GM21526 (cell line): ENCODE results near the gene ZMIZ2.
A peak's percentile ranks its signal among the peaks of the same experiment; 100 is the strongest.
"Not testable (repeated sequence)": the region's sequence is repeated elsewhere in the genome, so short reads cannot be mapped to it uniquely, and the experiment has no call there.

Experiments
- ATAC-seq: cut with Tn5 transposase; IDR thresholded peaks from one replicate; pipeline ENCODE4 v1.9.1; 2021; ENCODE audit warnings: moderate library complexity; ENCODE audit not compliant: unreplicated experiment, low FRiP score

ZMIZ2 gene

DNA sequence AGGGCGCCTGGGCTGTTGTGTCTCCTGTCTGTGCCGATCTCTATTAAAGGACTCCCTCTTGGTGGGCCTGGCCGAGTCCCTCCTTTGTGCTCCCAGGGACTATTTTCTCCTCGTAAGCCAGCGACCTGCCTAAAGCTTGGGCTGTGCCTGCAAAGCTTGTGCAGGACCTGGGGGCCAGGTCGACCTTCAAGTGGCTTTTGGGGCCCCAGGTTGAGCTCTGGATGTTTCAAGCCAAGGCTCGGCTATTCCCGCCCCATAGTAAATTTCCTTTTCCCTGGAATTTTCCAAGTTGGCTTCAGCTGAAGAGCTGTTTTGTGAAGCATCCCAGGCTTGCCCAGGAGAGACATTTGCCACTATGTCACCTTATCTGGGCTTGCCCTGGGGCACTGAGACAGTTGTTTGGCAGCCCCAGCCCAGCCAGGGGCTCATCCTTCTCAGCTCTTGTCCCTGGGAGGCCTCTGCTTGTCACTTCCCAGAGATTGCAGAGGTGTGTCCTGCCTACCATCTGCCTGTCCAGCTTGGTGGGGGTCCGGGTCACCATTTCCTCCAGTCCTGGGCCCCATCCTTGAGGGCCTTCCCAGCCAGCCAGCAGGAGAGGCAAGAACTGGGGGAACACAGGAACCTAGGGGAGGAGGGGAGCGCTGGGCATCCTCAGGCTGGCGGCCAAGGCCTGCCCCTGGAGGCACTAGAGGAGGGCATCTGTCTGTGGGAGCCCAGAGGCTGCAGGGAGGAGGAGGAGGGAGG is 20.2 kb downstream of the ZMIZ2 start:
- no peak for ATAC-seq

DNA sequence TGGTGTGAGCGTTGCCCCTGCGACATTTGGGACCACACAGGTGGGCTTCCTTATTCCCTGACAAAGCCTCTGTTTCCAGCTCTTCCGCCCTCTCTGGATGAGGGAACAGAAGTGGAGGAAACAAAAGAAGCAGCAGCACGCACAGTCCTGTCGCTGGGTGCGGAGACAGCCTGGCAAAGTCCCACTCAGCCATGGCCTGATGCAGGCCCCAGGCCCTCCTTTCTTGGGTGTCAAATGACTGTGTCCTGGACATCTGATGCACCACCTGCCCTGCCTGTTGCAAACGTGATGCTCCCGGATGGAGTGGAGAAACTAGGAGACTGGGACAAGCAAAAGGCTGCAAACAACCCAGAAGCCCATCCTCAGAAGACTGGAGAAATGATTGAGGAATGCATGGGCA is 20.7 kb downstream of the ZMIZ2 start:
- ATAC-seq = no peak

DNA sequence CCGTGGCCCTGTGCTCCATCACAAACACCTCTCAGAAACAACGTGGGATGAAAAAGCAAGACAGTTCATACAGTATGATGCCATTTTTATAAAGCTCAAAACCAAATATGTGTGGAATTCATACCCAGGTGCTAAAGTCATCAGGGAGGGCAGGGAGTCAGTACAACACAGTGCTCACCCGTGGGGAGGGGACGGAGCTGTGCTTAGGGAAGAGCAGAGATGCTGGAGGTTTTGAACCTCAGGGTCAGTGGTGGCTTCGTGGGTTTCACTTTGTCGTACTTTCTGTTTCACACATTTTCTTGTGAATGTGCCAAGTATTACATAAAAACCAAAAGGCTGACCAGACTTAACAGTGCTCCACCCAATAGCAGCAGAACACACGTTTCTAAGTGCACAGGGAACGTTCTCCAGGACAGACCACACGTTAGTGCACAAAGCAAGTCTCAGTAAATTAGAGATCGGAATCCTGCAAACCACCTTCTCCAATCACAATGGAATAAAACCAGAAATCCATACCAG is 21.2 kb downstream of the ZMIZ2 start:
- peak; percentile 60 for ATAC-seq

DNA sequence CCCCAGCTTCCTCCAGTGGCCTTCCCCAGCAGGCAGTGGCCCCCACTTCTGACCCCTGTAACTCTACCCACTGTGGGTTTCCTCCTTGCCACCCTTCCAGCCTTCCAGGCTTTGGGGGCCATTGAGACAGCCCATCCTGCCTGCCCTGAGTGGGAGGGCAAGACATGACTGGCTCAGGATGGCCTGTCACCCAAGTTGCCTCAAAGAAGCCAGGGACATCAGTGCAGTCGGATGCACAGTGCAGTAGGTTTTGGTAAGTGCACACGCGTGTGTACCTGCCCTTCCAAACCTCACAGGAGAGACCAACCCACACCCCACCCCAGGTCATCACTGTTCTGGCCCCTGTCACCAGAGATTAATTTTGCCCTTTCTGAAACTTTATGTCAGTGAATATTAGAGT is 22.7 kb downstream of the ZMIZ2 start:
- ATAC-seq = no peak

GRCh38 chr7:44772440-44772839 is 23.8 kb downstream of the ZMIZ2 start:
- ATAC-seq = no peak

DNA sequence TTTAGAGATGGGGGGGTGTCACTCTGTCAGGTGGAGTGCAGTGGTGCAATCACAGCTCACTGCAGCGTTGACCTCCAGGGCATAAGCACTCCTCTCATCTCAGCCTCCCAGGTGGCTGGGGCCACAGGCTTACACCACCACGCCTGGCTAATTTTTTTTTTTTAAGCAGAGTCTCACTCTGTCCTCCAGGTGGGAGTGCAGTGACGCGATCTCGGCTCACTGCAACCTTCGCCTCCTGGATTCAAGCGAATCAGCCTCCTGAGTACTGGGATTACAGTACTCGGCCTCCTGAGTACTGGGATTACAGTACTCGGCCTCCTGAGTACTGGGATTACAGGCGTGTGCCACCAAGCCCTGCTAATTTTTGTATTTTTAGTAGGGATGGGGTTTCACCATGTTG is 24.2 kb downstream of the ZMIZ2 start:
- no peak for ATAC-seq

DNA sequence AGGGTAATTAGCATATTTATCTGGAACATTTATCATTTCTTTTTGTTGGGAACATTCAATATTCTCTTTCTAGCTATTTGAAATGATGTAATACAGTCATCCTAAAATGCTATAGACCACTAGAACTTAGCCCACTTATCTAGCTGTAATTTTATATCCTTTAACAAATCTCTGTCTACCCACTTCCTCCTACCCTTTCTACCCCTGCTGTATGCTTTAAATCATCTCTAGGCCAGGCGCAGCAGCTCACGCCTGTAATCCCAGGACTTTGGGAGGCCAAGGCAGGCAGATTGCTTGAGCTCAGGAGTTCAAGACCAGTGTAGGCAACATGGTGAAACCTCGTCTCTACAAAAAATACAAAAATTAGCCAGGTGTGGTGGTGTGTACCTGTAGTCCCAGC is 25.8 kb downstream of the ZMIZ2 start:
- not testable (repeated sequence) for ATAC-seq

DNA sequence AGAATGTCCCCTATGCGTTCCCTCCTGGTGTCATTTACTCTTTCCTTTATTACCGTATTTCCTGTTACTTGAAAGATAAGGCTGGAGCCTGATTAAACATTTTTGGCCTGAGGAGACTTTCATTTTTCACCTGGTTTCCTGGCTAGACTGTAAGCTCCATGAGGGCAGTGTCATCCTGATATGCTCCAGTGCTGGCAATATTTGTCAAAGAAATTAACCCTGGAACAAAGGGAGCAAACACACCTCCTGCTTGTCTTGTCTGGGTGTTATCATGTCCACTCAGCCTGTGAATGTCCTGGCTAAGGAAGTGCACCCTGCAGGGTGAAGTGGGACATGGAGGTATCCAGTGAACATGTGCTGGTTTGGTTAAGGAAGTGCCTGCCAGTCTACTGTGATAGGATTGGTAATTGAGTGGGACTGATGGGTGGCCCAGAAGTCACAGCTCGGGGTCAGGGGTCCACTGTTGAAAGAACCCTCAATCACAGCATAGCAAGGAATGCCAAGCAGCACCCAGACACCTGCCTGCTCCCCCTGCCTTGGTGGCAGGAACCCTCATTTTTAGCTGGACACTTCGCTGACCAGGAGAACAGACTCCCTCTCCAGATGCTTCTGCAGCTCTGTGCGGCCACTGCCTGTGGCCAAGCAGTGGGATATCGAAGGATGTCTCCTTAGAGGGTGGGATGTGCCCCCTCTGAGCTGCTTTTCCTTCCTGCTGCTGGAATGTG is 26.9 kb downstream of the ZMIZ2 start:
- ATAC-seq = no peak

- no peak for ATAC-seq
These were observed 27.6 kb downstream of the ZMIZ2 start for GRCh38 chr7:44776211-44776610.

GRCh38 chr7:44782460-44782859 is 33.8 kb downstream of the ZMIZ2 start:
- no peak for ATAC-seq

- no peak for ATAC-seq
These were observed 34.8 kb downstream of the ZMIZ2 start for GRCh38 chr7:44783407-44783806.

DNA sequence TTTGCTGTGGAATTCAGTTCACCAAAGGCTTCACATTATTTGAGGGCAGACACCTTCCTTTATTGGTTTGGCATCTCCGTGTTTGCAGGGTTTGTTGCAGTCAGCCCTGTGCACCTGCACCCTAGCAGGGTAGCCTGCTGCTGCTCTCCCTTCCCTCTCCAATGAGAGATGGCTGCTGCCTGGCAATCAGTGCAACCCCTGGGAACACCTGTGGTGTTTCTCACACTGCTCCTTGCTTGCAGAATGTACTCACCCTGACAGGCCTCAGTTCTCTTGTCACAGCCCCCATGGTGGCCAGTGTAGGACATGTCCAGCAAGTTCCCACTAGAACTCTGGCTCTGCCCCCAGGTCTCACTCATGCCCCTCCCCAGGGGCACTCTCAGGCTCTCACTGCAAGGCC is 35.7 kb downstream of the ZMIZ2 start:
- ATAC-seq = no peak

DNA sequence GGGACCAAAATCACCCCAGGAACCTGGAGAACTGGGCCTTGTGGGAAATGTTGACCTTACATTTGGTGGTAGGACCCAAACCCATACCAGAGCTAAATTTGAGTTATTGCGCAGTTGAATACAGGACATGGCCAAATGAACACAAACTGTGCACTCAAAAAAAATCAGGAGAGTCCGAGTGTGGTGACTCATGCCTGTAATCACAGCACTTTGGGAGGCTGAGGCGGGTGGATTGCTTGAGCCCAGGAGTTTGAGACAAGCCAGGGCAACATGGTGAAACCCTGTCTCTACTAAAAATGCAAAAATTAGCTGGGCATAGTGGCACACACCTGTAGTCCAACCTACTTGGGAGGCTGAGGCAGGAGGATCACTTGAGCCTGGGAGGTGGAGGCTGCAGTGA is 36.6 kb downstream of the ZMIZ2 start:
- ATAC-seq = not testable (repeated sequence)

GRCh38 chr7:44787041-44787440 is 38.4 kb downstream of the ZMIZ2 start:
- no peak for ATAC-seq

DNA sequence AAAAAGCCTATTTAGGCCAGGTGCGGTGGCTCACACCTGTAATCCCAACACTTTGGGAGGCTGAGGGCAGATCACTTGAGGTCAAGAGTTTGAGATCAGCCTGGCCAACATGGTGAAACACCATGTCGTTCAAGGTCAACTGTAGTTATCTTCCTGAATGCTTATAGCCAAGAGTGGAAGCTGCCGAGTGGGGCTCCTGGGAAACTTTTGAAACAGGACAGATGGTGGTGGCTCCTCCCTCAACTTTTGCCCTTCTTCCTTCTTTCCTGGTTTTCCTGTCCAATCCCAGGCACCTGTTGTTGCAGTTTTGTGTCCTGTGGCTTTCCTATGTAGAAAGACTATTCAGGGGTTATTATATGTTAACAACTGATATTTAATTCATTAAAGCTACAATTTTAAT is 39.1 kb downstream of the ZMIZ2 start:
- ATAC-seq = no peak

- ATAC-seq = no peak
These were observed 41.3 kb downstream of the ZMIZ2 start for GRCh38 chr7:44789990-44790389.

GRCh38 chr7:44791278-44792219 is 42.9 kb downstream of the ZMIZ2 start:
- no peak for ATAC-seq

- no peak for ATAC-seq
These were observed 45.3 kb downstream of the ZMIZ2 start for GRCh38 chr7:44793919-44794318.

DNA sequence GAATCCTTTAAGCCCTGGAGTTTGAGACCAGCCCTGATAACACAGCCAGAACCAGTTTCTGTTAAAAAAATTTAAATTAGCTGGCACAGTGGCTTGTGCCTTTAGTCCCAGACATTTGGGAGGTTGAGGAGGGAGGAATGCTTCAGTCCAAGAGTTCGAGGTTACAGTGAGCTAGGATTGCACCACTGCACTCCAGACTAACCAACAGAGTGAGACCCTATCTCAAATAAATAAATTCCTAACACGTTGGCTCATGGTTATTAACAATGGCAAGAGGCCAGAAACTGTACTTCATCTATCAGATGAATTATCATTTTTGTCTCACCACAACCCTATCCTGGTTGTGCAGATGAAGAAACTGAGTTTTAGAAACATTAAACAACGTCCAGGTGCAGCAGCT is 45.7 kb downstream of the ZMIZ2 start:
- no peak for ATAC-seq

DNA sequence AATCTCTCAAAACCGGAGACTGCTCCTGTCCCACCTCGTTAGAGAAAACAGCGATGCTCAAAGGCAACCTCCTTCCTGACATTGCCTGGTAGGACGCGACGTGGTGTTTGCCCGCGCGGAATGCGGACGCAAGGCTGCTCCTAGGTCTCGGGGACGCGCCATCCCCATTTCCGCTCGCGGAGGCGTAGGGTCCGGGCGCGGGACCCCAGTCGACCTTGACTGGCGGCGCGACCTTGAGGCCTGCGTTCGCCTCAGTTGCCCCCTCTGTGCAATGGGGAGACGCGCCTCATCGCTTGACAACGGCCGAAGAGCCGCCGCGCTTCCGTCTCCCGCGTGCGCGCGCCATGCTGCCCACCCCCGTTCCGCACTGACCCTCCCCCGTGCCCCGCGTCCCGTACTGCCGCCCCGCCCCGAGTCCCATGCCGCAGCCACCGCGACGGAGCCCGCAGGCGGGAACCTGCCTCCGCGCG is 47.4 kb downstream of the ZMIZ2 start:
- peak; percentile 27 for ATAC-seq
